GM12878 (cell line): ENCODE data around the gene FCGBP. TPM values are rescaled to one million over a fixed set of nuclear protein-coding genes. Genes with fewer than 3 reads are reported as not detected.

Experiments used
- ATAC-seq: fragments of 200-7000 bp; cut with Tn5 transposase; 3 replicates; pipeline ENCODE4 v1.9.1; 2020; ENCODE audit warnings: mild to moderate bottlenecking, moderate library complexity
- BruUV-seq: library from RNA; stranded (reverse); fragments of 400-500 nt; replicated peaks from 2 replicates; lab custom pipeline; 2021; lab: Mats Ljungman, UMichigan
- CTCF ChIA-PET: fragments of 300-600 bp; sonication (Branson Sonifier 250); formaldehyde crosslinking; extraction: SDS; loops from one replicate; lab custom pipeline; 2021; ENCODE audit warnings: inconsistent platforms; lab: Yijun Ruan, JAX
- POLR2A ChIA-PET: fragments of 350-600 bp; formaldehyde crosslinking; extraction: SDS; loops from one replicate; lab custom pipeline; 2021; ENCODE audit warnings: inconsistent platforms; lab: Charles Lee
- RAD21 ChIA-PET: fragments of 300-600 bp; sonication (Branson Sonifier 250); formaldehyde crosslinking; loops from one replicate; lab custom pipeline; 2023; ENCODE audit warnings: antibody characterized with exemption; ENCODE audit not compliant: unreplicated experiment; lab: Charles Lee
- SMC1A ChIA-PET: fragments of 300-600 bp; sonication (Branson Sonifier 250); formaldehyde crosslinking; loops from one replicate; lab custom pipeline; 2023; ENCODE audit not compliant: unreplicated experiment, uncharacterized antibody; lab: Charles Lee
- DNase-seq: peaks from one replicate; pipeline ENCODE4 v3.0.0-alpha.2; 2011; ENCODE audit warnings: low read depth, low spot score
- FAIRE-seq: peaks from 3 replicates; lab custom pipeline; 2011; peaks lifted over from hg19 to GRCh38; lab: Jason Lieb, UNC
- H2AFZ ChIP-seq: 2 replicates; pipeline ENCODE4 v1.6.0; 2011; ENCODE audit warnings: low read depth, low read length, control low read depth; ENCODE audit not compliant: control insufficient read depth
- H3K27ac ChIP-seq: 2 replicates; pipeline ENCODE4 v1.5.1; 2011; ENCODE audit warnings: control low read depth; ENCODE audit not compliant: control insufficient read depth, insufficient read depth
- H3K27me3 ChIP-seq, 2 experiments: replicated peaks in 1 of 2; 2 replicates each; pipeline versions ENCODE4 v1.6.0 to v1.6.1; 2011; ENCODE audit warnings: low read length in 1 of 2; ENCODE audit not compliant: control insufficient read depth in 2 of 2, insufficient read depth in 2 of 2
- H3K36me3 ChIP-seq, 2 experiments: 2 replicates each; pipeline ENCODE4 v1.5.1; 2011; ENCODE audit warnings: low read length in 1 of 2; ENCODE audit not compliant: control insufficient read depth in 2 of 2, insufficient read depth in 2 of 2
- H3K4me1 ChIP-seq: 2 replicates; pipeline ENCODE4 v1.6.1; 2011; ENCODE audit warnings: mild to moderate bottlenecking, low read length, moderate library complexity, mixed read lengths; ENCODE audit not compliant: control insufficient read depth, insufficient read depth
- H3K4me2 ChIP-seq: 2 replicates; pipeline ENCODE4 v1.6.0; 2011; ENCODE audit warnings: control low read depth; ENCODE audit not compliant: control insufficient read depth, insufficient read depth
- H3K4me3 ChIP-seq: fragments of 200-600 bp; sonication (generic); 2 replicates; pipeline ENCODE4 v1.5.1; 2016
- H3K79me2 ChIP-seq: 2 replicates; pipeline ENCODE4 v1.6.0; 2011; ENCODE audit warnings: low read length; ENCODE audit not compliant: control insufficient read depth, insufficient read depth
- H3K9ac ChIP-seq: 2 replicates; pipeline ENCODE4 v1.8.0; 2011; ENCODE audit warnings: low read length, control low read depth, mixed read lengths; ENCODE audit not compliant: control insufficient read depth, insufficient read depth
- H3K9me3 ChIP-seq: replicated peaks from 3 replicates; pipeline ENCODE4 v1.5.1; 2011; ENCODE audit warnings: mild to moderate bottlenecking, low read length; ENCODE audit not compliant: control insufficient read depth, insufficient read depth
- H4K20me1 ChIP-seq: 2 replicates; pipeline ENCODE4 v1.6.0; 2011; ENCODE audit not compliant: control insufficient read depth, insufficient read depth
- ASH2L ChIP-seq: fragments of 300-600, 200-600 bp; sonication (generic); IDR thresholded peaks from 2 replicates; pipeline ENCODE4 v1.6.1; 2017; ENCODE audit warnings: low read depth, mild to moderate bottlenecking, borderline replicate concordance
- BACH1 ChIP-seq: fragments of 450-650 bp; IDR thresholded peaks from 2 replicates; pipeline ENCODE4 v1.6.1; 2017; ENCODE audit warnings: mild to moderate bottlenecking, borderline replicate concordance
- BHLHE40 ChIP-seq, 2 experiments: fragments of 450-650 bp in 1 of 2; IDR thresholded peaks; 2 replicates each; pipeline ENCODE4 v1.6.1; 2011 to 2017; ENCODE audit warnings: low read depth in 2 of 2, borderline replicate concordance in 1 of 2, improper control_type of control experiment in 1 of 2, low read length in 1 of 2, mild to moderate bottlenecking in 1 of 2
- BMI1 ChIP-seq: fragments of 450-650 bp; IDR thresholded peaks from 2 replicates; pipeline ENCODE4 v1.6.1; 2016; ENCODE audit warnings: mild to moderate bottlenecking, moderate library complexity, borderline replicate concordance
- FOXM1 ChIP-seq: IDR thresholded peaks from 2 replicates; pipeline ENCODE4 v1.6.1; 2012; ENCODE audit warnings: low read depth, mild to moderate bottlenecking, inconsistent platforms, low read length, moderate library complexity
- IKZF1 ChIP-seq: fragments of 450-650 bp; conservative IDR thresholded peaks from 2 replicates; pipeline ENCODE4 v1.6.1; 2017; ENCODE audit warnings: antibody characterized with exemption, mild to moderate bottlenecking
- JUNB ChIP-seq: IDR thresholded peaks from 2 replicates; pipeline ENCODE4 v1.6.1; 2016; ENCODE audit warnings: antibody characterized with exemption, mild to moderate bottlenecking
- KLF5 ChIP-seq: fragments of 450-650 bp; IDR thresholded peaks from 2 replicates; pipeline ENCODE4 v1.6.1; 2014; ENCODE audit warnings: mild to moderate bottlenecking; ENCODE audit not compliant: partially characterized antibody
- MTA2 ChIP-seq: fragments of 450-650 bp; IDR thresholded peaks from 2 replicates; pipeline ENCODE4 v1.6.1; 2016; ENCODE audit warnings: low read depth, mild to moderate bottlenecking, moderate library complexity
- MYC ChIP-seq: IDR thresholded peaks from 2 replicates; pipeline ENCODE4 v1.6.1; 2011; ENCODE audit warnings: mild to moderate bottlenecking, low read length, moderate library complexity, inconsistent platforms; ENCODE audit not compliant: insufficient read depth, insufficient replicate concordance, insufficient read length, severe bottlenecking
- PBX3 ChIP-seq: IDR thresholded peaks from 2 replicates; pipeline ENCODE4 v1.6.1; 2011; ENCODE audit warnings: mild to moderate bottlenecking, low read depth, low read length, moderate library complexity; ENCODE audit not compliant: insufficient replicate concordance
- POLR2AphosphoS5 ChIP-seq: IDR thresholded peaks from 2 replicates; pipeline ENCODE4 v1.6.1; 2011; ENCODE audit warnings: mild to moderate bottlenecking, low read length, inconsistent platforms
- PRDM15 ChIP-seq: fragments of 450-650 bp; formaldehyde crosslinking; IDR thresholded peaks from 2 replicates; pipeline ENCODE4 v1.4.0; 2020; ENCODE audit warnings: mild to moderate bottlenecking, moderate library complexity
- SIN3A ChIP-seq: IDR thresholded peaks from 2 replicates; pipeline ENCODE4 v1.6.1; 2012; ENCODE audit warnings: low read depth, low read length, improper control_type of control experiment
- SRF ChIP-seq, 2 experiments: IDR thresholded peaks; 2 replicates each; pipeline ENCODE4 v1.6.1; 2011; ENCODE audit warnings: low read depth in 2 of 2, low read length in 2 of 2, mild to moderate bottlenecking in 1 of 2, moderate library complexity in 1 of 2
- TCF12 ChIP-seq: IDR thresholded peaks from 2 replicates; pipeline ENCODE4 v1.6.1; 2011; ENCODE audit warnings: low read depth, mild to moderate bottlenecking, low read length
- ZZZ3 ChIP-seq: IDR thresholded peaks from 2 replicates; pipeline ENCODE4 v1.6.1; 2011; ENCODE audit warnings: low read depth; ENCODE audit not compliant: control insufficient read depth, insufficient read length
- WGBS: methylation state at CpG from one replicate; pipeline ENCODE4 v1.1.6; 2016; ENCODE audit warnings: low lambda C conversion rate; ENCODE audit not compliant: insufficient replicate concordance, insufficient coverage; ENCODE audit errors: missing lambda C conversion rate; 5-methylcytosine and 5-hydroxymethylcytosine counted together
- in situ Hi-C: fragments of 300-500 bp; cut with MboI; formaldehyde crosslinking; loops from 9 replicates; pipeline ENCODE4 v1.14.3; 2018; ENCODE audit warnings: mixed read lengths
- intact Hi-C: fragments of 100-400 bp; cut with micrococcal nuclease; formaldehyde crosslinking; loops from one replicate; pipeline ENCODE4 v1.14.2; 2022; ENCODE audit not compliant: unreplicated experiment
- polyA plus RNA-seq, 11 experiments: library from polyadenylated mRNA; depleted of rRNA in 4 of 11; unstranded in 6 of 11; stranded (reverse) in 5 of 11; fragments of >200 nt; fragmentation: Nextera tagmentation in 4 of 11; fragmentation: Illumina TruSeq in 1 of 11; extraction: Ambion mirVana in 4 of 11; extraction: Trizol in 1 of 11; gene quantifications; 1 replicate in 1 of 11; 2 replicates in 10 of 11; pipeline versions ENCODE4 v1.2.1 to v1.2.3, GENCODE V29; 2011 to 2016; ENCODE audit warnings: inconsistent platforms in 2 of 11, missing spikeins in 2 of 11, low read depth in 1 of 11
- total RNA-seq, 4 experiments: library from RNA; depleted of rRNA in 3 of 4; stranded (reverse); fragments of >200 nt in 3 of 4; fragmentation: Illumina TruSeq in 1 of 4; extraction: Trizol in 1 of 4; gene quantifications; 2 replicates each; pipeline versions ENCODE4 v1.2.1 to v1.2.3, GENCODE V29; 2013 to 2021

Gene FCGBP
- total and polyA plus RNA-seq, 10 of the 15 experiments (the other 5 are each of a cell fraction or from before 2014, with no cell fraction given), result 0.02 to 3.2 (median 0.37) TPM; not detected in 2

DNA sequence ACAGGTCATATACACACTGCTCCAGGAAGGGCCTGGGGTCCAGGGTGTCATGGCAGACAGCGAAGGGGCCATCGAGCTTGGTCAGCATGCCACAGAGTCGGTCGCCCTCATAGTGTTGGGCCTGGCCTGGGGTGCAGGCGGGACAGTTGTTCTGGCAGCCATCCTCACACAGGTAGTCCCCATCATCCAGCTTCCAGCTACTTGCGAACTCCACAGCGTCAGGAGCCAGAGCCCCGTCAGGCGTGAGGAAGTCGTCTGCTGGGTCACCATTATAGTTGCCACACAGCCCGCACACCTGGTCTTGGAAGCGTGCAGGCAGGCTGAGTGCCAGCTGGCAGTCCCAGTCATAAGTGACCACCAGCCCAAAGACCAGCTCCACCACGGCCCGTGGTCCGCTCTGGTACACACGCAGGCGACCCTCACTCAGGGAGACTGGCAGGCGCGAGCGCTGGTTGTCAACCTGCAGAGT is 16.2 kb downstream of the FCGBP start:
- H3K27me3 ChIP-seq, result no peaks in the 10 kb centered on the region
- H3K9me3 ChIP-seq, result no peaks in the 10 kb centered on the region; the same call in 2 of the 3 replicates
- WGBS, result 72% methylated on average over 20 of the region's 20 CpGs
- intact Hi-C loops, result no loop called here
- H3K9ac ChIP-seq, result no peak overlapping the region
- POLR2A ChIA-PET, result no interaction called here
- H2AFZ ChIP-seq, result no peak overlapping the region
- SMC1A ChIA-PET, result no interaction called here
- no peak for FAIRE-seq
- CTCF ChIA-PET, result no interaction called here
- H3K4me3 ChIP-seq, result no peak overlapping the region
- no peaks in the 10 kb centered on the region for H4K20me1 ChIP-seq
- no peaks in the 10 kb centered on the region for H3K4me1 ChIP-seq
- no peaks in the 10 kb centered on the region for H3K79me2 ChIP-seq
- no peak overlapping the region for H3K27ac ChIP-seq
- in situ Hi-C loops, result no loop called here
- no peak overlapping the region for H3K4me2 ChIP-seq
- DNase-seq, result no peak
- no peaks in the 10 kb centered on the region for H3K36me3 ChIP-seq
- no peak for ATAC-seq
- RAD21 ChIA-PET, result no interaction called here
- BruUV-seq, result no TSS peak
- no peak for TF ChIP-seq MTA2
- TF ChIP-seq MYC, result no peak
- TF ChIP-seq JUNB, result no peak
- TF ChIP-seq SRF (IDR thresholded peaks at IDR 0.05; ENCODE audit: low read depth in 2 of 2, low read length in 2 of 2), result no peak
- TF ChIP-seq POLR2AphosphoS5, result no peak
- TF ChIP-seq BMI1, result no peak
- TF ChIP-seq BACH1, result no peak
- no peak for TF ChIP-seq ASH2L
- TF ChIP-seq ZZZ3, result no peak
- TF ChIP-seq SIN3A, result no peak
- TF ChIP-seq PRDM15 (CRISPR knock-in tag), result no peak
- no peak for TF ChIP-seq TCF12
- no peak for TF ChIP-seq IKZF1
- TF ChIP-seq FOXM1, result no peak
- no peak for TF ChIP-seq KLF5
- no peak for TF ChIP-seq BHLHE40 (IDR thresholded peaks at IDR 0.05; ENCODE audit: borderline replicate concordance in 1 of 2, low read depth in 2 of 2, low read length in 1 of 2)
- TF ChIP-seq PBX3, result no peak
